ENCODE data around the gene TCF7L1.

Gene TCF7L1

DNA sequence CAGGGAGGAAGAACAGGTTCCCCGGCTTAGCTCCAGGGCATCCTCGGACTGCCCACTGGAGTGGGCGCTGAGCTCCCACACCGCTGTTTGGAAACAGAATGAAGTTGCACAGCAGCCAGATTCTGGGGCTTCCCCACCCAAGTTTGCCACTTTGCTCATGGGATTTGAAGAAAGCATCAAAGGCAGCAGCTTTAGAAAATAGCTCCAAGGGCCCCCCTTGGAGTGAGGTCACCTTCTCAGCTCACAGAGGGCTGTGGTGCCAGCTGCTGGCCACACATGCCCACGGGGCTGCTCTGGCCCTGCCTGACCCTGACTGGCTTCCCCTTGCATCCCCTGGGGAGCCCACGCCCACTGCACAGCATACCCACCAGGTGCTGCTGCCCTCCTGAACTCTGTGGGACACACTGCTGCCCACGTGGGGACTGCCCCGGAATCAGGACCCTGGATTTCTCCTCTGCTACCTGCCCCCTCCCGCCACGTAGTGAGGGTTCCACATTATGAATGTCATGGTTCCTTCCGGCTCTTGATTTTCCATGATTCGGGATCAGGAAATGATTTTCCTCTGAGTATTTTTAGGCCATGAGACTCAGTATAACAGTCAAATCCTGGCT, 124.3 kb downstream of the TCF7L1 start:
- DNase-seq, result no peak

DNA sequence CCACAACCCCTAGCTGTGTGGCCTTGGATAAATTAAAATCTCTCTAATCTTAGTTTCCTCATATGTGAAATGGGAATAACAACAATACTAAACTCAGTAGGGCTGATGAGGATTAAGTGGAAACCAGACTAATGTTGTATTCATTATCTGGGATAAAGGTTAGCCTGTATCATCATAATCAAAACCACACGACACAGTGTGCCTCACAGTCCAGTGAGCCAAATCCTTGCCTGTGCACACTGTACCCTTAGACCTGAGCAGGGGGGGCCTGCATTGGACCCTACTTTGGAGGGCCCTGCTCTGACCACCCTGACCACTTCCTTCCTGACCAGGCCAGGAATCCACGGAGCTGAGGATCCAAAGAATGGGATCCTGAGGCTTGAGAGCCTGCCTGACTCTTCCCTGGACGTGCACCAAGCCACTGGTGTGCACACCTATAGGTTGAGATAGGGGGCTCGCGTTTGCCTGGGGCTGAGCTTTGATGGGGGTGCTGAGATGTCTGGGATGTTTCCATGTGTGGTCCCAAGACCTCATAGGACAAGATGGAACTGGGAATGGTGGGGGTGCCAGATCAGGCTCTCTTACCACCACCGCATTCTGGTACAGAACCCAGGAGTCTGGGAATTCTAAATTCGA, 124.9 kb downstream of the TCF7L1 start:
- DNase-seq, result no peak

DNA sequence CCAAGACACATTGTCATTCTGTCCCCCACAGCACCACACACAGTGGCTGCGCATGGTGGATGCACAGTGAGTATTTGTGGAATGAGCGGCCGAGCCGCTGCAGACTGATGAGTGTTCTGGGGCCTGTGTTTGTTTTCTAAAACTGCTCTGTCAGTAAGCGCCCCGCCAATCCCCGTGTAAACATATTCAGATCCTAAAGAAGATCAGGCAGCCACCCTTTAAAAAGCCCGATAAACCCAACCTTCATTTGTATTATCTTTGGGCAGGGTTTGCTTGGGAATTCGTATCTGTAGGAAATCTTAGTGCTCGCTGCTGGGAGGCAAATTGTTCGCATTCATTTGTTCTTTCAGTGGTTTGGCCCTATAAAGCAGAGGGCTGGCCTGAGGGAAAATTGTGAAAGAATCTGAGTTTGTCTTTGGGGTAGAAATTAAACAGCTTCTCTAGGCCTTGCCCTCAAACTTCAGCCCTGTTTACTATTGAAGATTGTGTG, 126.0 kb downstream of the TCF7L1 start:
- no peak for DNase-seq

DNA sequence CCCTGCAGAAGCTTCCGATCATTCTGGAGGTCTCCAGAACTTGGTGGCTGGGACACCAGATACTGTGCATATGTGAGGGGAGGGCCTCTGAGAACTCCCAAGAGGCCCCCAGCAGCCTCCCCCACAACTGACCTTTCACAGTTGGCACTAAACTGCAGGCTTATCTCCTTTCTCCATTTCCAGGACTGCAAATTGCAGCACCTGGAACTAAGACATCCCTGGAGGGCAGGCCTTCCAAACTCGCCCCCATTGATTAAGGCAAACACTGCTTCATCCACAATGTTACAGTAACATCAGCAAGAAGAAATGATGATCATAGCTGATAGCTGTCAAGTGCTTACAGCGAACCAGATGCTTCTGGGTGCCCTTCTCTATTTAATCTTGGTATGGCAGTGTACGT, 126.7 kb downstream of the TCF7L1 start:
- DNase-seq, result no peak

DNA sequence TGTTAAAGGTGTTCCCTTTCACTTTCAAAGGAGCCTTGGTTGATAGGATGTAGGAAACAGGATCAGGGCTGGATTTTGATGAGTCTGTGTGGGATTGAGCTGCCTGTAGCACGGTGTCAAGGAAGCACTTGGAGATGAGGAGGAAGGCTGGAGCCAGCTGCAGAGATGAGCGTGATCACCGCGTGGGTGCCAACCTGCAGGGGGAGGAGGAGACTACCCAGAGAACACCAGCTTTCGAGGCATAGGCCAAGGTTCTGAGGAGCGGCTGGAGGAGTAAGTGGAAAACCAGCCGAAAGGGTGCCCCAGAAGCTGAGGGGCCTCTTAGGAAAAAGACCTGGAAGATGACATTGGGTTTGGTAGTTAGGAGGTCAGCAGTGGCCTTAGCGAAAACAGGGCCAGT, 130.4 kb downstream of the TCF7L1 start:
- DNase-seq, result no peak

DNA sequence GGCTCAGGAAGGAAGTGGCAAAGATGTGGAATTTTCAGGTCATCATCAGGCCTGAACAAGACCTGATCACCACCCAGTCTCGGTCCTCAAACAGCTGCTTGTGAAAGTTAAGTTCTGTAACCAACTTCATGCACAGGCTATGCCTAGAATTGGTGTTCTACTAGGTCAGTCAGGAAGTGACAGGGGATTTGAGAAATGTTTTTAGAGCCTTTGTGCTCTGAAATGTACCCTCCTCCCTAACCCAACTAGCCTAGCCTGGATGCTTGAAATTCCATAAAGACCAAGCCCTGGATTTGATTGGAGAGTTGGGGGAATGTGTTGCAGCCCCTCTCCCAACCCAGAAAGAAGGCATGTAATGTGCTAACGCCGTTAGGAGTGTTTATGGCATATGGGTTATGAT, 131.3 kb downstream of the TCF7L1 start:
- DNase-seq, result no peak

DNA sequence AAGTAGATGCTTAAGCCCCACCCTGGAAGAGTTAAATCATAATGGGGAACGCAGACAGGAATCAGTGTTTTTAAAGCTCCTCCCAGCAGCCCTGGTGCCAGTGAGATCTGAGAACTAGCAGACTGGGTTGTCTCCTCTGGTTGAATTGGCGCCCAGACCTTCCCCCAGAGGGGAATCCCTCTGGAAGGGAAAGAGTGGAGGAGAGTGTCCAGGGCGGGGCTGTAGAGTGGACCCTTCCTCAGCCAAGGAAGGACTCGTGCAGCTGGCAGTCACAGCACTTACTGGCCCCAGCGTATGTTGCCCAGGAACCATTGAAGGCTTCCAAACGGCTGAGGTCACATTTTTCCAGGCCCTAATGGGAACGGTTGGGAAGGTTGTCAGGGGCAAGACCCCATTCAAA, 132.1 kb downstream of the TCF7L1 start:
- DNase-seq, result no peak

DNA sequence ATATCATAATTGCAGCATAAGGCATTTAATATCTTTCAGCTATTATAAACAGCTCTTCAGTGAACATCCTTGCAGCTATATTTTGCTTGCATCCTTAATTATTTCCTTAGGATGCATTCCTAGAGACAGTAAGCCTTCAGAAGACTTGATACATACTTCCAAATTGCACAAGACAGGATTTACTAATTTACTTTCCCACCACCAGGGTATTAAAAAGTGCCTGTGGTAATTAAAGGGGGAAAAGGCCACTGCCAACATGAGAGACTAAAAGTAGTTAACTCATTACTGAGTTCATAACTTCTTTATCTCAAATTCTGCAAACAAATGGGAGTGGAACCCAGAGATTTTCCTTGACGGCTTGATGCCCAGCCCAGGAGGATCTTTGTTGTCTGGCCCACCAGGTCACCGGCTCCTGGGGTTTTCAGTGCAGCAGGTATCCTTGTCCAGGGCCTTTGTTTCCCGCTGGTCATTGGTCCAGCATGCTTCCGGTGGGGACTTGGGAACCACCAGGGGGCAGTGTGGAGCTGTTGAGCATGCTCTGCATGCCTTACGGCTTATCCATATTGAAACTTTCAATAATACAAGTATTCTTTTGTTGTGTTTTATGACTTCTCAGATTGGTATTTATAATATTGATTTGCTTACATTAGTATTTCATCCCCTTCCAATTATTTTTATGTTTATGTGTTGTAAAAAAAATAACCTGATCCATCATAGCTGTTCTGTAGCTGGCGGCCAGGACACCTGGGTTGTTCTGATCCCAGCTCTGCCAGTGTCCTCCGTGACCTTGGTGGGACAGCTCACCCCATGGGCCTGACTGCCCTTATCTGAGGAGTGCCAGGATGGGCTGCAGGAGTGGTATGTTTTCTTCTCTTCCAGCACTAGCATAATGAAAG, 133.2 kb downstream of the TCF7L1 start:
- DNase-seq, result peak; percentile 71

DNA sequence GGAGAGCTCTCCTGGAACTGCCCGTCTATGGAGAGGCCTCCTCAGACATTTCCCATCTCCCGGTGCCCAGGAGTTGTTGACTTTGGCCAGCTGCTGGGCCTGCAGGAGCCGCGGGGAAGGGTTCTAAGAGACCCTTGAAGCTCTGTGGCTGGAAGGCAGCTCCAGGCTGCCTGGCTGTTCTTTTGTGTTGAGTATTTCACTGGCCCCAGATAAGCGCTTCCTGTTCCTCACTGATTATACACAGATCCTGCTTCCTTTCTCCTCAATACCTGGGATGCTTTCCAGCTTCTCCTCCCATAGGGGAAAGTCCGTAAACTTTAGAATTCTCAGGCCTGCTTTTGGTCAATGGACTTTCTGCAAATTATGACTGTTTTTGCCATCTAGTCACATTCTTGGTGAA, 136.8 kb downstream of the TCF7L1 start:
- no peak for DNase-seq

DNA sequence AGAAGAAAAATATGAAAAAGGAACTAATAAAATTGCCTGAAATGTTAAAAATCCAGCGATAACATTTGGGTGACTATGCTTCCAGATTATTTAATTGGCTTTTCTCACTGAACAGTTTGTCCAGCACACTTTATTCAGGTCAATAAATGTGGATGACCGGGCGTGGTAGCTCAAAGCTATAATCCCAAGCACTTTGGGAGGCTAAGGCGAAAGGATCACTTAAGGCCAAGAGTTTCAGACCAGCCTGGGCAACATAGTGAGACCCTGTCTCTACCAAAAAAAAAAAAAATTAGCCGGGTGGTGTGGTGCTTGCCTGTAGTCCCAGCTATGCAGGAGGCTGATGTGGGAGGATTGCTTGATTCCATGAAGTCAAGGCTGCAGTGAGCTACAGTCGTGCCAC, 139.2 kb downstream of the TCF7L1 start:
- no peak for DNase-seq

DNA sequence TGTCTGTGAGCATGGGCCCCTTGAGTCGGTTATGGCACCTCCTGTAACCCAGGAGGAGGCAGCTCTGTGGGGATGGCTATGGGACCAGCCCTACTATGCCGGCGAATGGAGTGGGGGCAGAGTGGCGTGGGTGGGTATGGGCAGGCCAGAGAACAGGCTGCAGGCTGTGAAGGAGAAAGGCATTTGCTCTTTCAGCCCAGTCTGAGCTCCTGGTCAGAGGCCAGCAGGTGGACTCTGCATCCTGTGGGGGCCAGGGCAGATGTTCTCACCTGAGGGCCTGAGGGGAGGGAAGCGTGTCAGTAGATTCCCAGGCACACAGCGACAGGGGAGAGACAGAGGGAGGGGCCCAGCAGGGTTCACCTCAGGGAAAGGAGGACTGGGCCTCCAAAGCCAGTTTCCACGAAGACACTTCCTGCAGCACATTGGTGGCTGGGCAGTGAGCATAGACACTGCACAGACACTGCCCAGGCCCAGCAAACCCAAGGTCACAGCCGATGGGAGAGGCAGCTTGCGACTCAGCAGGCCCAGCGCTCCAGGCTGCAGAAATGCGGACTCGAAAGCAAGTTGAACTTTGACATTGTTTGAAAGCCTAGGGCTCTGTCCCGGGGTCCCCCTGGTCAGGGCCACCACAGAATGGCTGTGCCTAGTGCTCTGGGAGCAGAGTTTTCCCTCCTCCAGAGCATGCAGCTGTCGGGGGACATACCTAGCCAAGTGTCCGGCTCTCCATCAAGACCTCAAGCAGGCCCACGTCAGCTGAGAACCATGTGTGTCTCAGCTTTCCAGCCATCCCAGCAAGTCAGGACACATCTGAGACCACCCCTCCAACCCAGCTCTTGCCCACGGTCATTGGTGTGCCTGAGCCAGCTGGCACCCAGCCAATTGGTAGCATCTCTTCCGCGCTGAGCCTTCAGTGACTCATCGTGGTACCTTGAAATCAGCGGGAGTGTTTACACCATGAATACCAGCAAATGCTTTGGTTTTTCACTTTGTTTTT, 140.8 kb downstream of the TCF7L1 start:
- no peak for DNase-seq

DNA sequence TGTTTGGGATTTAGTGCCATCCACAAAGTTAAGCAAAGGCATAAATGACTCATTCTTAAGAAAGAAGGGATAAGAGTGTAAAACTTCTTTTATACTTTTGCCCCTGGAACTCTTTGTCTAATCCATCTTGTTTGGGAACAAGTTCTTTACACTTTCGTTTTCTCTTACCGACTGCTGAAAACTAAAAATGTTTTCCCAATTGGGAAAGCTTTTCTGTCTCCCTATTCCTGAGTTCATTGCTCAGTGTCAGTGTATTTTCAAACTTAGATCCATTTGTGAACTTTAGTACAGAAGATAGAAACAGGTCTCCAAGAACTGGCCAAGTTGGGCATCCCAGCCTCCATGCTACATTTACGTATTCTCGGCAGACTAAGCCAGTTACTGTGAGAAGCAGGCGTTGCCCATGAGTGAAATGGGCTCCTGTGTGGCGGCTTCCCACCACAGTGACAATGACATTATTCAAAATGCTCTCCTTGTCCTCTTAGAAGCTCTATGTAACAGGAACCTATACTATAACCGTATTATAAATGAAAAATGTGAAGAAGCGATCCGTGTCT, 142.9 kb downstream of the TCF7L1 start:
- no peak for DNase-seq

DNA sequence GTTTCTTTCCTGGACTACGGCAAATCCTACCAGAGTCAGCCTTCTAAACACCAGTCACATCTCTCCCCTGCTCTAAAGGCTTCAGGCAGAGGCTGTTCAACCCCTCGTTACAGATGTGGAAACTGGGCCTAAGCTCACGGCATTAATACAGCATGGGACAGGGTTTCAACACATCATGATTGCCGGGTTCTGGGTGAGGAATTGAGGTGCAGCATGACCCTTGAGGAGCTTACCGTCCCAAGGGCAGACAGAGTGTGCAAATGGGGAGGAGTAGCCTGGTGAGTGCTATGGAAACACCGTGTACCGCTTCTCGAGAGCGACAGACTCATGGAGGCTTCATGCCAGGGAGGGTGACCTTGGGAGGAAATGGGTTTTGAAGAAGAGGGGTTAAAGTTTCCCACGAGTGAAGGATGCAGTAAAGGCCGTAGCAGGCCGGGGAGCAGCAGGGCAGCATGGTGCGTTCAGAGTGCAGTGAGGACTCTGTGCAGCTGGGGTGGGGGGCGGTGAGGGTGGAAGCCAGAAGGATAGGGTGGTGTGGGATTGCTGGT, 143.5 kb downstream of the TCF7L1 start:
- no peak for DNase-seq

DNA sequence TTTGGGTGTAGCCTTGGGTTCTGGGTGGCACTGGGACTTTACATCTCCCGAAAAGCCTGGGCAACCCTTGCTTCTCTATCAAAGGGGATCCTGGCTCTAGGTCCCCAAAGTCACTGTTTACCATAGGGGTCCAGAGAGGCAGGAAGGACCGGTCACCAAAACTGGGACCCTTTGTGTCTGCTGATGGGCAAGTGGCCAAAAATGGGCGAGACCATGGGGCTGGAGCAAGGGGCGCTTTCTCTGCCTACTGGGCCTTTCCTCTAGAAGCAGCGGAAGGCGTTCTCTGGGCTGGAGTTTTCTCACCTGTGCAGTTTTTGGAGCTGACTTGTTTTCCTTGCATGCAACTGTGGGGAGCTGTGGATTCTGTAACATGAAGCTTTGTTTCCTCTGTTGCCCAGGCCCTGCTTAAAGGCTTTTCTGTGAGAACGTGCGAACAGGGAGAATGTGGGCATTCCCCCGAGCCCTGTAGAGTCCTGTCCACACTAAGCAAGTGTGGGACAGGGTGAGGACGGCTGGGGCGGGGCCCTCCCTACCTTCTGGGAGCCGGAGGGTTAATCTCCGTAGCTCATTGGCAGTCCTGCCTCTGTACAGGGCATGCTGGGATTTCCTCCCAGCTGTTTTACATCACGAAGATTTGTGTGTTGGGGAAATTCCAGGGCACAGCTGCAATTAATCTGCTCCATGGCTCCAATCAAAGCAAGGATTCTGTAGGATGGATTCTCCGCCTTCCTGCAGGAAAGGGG, 144.4 kb downstream of the TCF7L1 start:
- DNase-seq, result no peak

DNA sequence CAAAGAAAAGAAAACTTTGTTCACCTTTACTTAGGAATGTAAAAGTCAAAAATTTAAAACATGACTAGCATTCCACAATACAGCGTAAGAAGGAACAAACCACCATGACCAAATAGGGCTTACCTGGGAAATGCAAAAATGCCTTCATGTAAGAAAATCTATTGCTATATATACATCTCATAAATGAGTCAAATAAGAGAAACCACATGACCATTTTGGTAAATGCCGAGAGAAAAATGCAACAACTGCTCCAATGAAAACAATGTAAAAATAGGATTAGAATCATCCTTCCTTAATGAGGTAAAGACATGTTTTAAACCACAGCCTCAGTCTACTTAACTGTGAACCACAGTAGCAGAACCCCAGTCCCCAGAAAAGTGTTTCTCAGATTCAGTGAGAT, 145.2 kb downstream of the TCF7L1 start:
- no peak for DNase-seq

DNA sequence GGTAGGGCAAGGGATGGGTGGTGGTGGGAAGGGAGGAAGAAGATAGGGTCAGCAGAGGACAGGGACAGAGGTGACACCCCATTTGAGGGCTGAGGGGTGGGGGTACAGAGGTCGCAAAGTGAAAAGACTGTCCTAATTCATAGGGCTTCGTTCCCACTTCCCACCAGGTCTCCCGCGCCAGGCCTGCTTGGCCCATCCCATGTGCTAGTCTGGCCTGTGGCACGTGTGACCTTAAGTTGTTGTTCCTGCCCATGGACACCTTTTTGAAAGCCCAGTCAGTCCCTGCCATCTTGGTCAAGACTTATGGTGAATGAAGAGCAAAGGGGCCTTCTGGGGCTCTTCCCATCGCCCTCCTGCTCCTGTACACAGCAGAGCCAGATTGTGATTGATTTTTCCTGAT, 148.4 kb downstream of the TCF7L1 start:
- no peak for DNase-seq

DNA sequence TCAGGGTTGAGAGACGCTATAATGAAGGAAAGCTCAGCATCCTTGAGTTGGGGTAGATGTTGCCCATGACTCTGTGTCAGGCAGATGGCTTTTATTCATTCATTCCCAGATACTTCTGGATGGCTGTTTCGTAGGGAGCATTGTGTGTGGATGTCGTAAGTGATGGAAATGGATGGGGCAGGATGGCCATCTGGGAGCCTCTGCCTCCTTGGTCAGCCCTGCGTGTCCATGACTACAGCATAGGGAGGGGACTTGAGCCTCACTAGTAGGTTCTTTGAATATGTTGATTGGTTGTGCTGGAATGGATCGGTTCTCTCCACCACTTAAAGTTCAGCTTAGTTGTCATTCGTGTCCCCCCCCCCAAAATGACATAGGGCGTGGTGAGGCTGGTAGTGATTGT, 149.7 kb downstream of the TCF7L1 start:
- DNase-seq, result no peak

DNA sequence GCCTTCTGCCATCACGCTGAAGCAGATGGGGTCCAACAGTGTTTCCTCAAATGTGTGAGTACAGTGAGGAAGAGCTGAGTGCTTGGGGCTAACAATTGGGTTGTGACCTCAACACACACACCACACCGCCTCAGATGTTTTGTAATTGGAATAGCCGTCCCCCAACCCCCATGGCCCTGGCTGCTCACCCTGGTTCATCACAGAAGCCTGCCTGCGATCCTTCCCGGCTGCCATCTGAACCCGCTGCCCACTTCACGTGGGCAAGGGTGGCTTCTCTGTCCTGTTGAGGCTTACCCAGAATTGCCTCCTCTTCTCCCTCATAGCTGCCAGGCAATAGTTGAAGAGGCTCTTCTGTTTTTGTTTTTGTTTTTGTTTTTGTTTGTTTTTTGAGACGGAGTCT, 150.4 kb downstream of the TCF7L1 start:
- DNase-seq, result no peak

DNA sequence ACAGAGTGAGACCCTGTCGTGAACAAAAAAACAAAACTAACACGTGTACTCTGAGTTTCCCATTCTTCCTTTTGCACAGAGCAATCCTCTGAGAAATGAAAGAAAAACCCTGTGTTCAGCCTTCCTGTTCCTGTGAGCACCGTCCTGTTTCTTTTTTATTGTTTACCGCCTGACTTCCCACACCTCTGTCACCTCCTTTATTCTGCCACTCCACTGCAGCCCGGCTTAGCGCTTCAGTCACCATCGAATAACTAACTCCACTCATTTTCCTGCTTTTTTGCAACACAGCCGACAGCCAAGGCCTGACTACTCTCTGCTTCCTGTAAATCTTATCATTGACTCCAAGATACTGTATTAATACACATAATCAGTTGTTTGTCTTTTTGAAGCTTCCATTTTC, 153.7 kb downstream of the TCF7L1 start:
- no peak for DNase-seq

DNA sequence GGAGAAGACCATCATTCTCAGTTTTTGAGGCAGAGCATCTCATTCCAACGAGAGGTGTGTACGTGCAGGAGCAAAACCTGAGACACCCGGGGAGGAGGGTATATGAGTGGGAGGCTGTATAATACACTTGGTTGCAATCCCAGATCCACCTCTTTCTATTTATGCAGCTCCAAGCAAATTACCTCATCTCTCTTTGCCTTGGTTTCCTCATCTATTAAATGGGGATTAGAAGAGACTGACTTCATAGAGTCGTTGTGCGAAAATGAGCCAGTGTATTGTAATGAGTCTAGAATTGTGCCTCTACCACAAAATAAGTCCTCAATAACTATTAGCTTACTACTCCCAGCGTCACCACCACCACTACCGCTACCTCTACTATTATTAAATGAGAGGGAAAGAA, 154.5 kb downstream of the TCF7L1 start:
- no peak for DNase-seq

DNA sequence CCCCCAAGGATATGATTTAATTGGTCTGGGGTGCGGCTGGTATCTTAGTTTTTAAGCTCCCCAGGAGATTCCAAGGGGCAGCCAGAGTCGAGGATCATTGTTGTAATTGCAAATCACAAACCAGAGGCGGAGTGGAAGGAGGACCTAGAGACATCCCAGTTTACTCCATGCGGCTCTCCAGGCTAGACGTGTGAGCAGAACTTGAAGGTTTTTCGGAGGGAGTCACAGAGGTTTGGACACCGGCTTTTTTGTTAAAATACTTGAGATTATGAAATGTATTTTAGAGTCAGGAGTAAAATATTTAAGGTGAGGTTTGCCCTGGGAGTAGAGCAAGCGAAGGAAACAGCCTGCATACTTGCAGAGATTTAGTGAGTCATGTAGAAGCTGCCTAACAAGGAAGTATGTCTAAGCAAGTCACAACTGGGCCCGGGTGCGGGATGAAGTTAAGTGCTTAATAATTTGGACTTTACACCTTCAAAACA, 155.1 kb downstream of the TCF7L1 start:
- no peak for DNase-seq
